ENCODE results near the gene PICALM. TPM values are rescaled to one million over a fixed set of nuclear protein-coding genes. Genes with fewer than 3 reads are reported as not detected.

The PICALM gene
- total and polyA plus RNA-seq, 2 of the 13 experiments (the other 11 are each of a cell fraction or from before 2014, with no cell fraction given) = 97.6 to 154 TPM

DNA sequence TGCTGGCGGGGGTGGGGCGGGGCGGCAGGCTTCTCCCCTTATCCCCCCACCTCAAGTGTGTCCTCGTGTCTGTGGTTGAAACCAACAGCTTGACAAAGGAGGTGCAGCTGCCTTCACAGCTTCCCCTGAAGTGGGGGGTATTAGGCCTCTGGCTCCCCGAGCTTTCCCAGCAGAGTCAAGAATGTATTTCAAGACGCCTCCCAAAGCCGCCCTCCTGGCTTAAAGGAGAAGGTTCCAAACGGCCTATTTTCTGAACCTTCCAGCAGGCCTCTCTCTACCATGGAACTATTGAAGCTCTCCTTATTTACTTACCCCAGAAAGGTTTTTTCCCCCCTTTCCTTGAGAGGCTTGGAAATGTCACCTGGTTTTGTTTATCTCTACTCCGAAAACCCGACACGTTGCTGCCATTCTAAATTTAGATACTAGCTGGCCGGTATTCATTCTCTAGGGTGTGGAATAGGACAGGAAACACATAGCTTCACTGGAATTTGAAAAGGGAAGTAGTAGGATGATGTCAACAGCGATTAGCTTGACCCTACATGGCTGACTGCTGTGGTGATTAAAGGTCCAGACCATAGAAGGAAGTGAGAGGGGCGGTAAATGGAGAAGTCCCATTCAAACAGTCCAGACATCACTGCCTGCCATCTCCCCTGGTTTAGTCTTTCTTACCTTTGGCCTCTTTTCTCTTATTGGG lies 671 bp upstream of the PICALM start (continued):
- TF ChIP-seq ZNF605 (CRISPR knock-in tag; IDR thresholded peaks at IDR 0.05) = 0 out of 2 replicates have a peak, but pooled peaks have one; percentile 6
- TF ChIP-seq ZNF350 (CRISPR knock-in tag; IDR thresholded peaks at IDR 0.05; ENCODE audit: borderline replicate concordance, low read depth) = peak; percentile 27; the same call in 1 of the 2 replicates
- no peak for TF ChIP-seq USF2 (IDR thresholded peaks at IDR 0.05; ENCODE audit: low read depth, low read length)
- TF ChIP-seq USF2 (CRISPR knock-in tag; IDR thresholded peaks at IDR 0.05; ENCODE audit: borderline replicate concordance) = peak; percentile 16; the same call in 1 of the 2 replicates
- no peak for TF ChIP-seq CHD4 (IDR thresholded peaks at IDR 0.05; ENCODE audit: borderline replicate concordance, low read length)
- no peak for TF ChIP-seq MTERF4 (CRISPR knock-in tag; IDR thresholded peaks at IDR 0.05)
- TF ChIP-seq, protein P1, sequence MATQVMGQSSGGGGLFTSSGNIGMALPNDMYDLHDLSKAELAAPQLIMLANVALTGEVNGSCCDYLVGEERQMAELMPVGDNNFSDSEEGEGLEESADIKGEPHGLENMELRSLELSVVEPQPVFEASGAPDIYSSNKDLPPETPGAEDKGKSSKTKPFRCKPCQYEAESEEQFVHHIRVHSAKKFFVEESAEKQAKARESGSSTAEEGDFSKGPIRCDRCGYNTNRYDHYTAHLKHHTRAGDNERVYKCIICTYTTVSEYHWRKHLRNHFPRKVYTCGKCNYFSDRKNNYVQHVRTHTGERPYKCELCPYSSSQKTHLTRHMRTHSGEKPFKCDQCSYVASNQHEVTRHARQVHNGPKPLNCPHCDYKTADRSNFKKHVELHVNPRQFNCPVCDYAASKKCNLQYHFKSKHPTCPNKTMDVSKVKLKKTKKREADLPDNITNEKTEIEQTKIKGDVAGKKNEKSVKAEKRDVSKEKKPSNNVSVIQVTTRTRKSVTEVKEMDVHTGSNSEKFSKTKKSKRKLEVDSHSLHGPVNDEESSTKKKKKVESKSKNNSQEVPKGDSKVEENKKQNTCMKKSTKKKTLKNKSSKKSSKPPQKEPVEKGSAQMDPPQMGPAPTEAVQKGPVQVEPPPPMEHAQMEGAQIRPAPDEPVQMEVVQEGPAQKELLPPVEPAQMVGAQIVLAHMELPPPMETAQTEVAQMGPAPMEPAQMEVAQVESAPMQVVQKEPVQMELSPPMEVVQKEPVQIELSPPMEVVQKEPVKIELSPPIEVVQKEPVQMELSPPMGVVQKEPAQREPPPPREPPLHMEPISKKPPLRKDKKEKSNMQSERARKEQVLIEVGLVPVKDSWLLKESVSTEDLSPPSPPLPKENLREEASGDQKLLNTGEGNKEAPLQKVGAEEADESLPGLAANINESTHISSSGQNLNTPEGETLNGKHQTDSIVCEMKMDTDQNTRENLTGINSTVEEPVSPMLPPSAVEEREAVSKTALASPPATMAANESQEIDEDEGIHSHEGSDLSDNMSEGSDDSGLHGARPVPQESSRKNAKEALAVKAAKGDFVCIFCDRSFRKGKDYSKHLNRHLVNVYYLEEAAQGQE (IDR thresholded peaks at IDR 0.05; ENCODE audit: borderline replicate concordance in 1 of 2, low read depth in 1 of 2, low read length in 2 of 2) = no peak
- TF ChIP-seq ZNF564 (CRISPR knock-in tag; IDR thresholded peaks at IDR 0.05) = no peak
- no peak; the same call in 1 of the 2 replicates for TF ChIP-seq DR1 (CRISPR knock-in tag; IDR thresholded peaks at IDR 0.05)
- no peak for TF ChIP-seq MEIS2 (CRISPR knock-in tag; IDR thresholded peaks at IDR 0.05)
- no peak for TF ChIP-seq ZNF256 (CRISPR knock-in tag; conservative IDR thresholded peaks at IDR 0.05)
- no peak for TF ChIP-seq AGO1 (IDR thresholded peaks at IDR 0.05; ENCODE audit: low read depth, low read length, poor library complexity, severe bottlenecking)
- TF ChIP-seq, protein P2, sequence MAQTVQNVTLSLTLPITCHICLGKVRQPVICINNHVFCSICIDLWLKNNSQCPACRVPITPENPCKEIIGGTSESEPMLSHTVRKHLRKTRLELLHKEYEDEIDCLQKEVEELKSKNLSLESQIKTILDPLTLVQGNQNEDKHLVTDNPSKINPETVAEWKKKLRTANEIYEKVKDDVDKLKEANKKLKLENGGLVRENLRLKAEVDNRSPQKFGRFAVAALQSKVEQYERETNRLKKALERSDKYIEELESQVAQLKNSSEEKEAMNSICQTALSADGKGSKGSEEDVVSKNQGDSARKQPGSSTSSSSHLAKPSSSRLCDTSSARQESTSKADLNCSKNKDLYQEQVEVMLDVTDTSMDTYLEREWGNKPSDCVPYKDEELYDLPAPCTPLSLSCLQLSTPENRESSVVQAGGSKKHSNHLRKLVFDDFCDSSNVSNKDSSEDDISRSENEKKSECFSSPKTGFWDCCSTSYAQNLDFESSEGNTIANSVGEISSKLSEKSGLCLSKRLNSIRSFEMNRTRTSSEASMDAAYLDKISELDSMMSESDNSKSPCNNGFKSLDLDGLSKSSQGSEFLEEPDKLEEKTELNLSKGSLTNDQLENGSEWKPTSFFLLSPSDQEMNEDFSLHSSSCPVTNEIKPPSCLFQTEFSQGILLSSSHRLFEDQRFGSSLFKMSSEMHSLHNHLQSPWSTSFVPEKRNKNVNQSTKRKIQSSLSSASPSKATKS (CRISPR knock-in tag; IDR thresholded peaks at IDR 0.05) = no peak
- TF ChIP-seq TRAFD1 (CRISPR knock-in tag; IDR thresholded peaks at IDR 0.05; ENCODE audit: borderline replicate concordance) = no peak
- no peak for TF ChIP-seq ELK4 (CRISPR knock-in tag; IDR thresholded peaks at IDR 0.05; ENCODE audit: borderline replicate concordance)
- TF ChIP-seq ZNF343 (CRISPR knock-in tag; IDR thresholded peaks at IDR 0.05) = no peak
